Measurements from ENCODE around the gene GZMB.
"Not testable (repeated sequence)": the region's sequence is repeated elsewhere in the genome, so short reads cannot be mapped to it uniquely, and the experiment has no call there.

The GZMB gene

GRCh38 chr14:24630872-24631477 is 3.0 kb downstream of the GZMB start:
- DNase-seq, result peak; percentile 15

DNA sequence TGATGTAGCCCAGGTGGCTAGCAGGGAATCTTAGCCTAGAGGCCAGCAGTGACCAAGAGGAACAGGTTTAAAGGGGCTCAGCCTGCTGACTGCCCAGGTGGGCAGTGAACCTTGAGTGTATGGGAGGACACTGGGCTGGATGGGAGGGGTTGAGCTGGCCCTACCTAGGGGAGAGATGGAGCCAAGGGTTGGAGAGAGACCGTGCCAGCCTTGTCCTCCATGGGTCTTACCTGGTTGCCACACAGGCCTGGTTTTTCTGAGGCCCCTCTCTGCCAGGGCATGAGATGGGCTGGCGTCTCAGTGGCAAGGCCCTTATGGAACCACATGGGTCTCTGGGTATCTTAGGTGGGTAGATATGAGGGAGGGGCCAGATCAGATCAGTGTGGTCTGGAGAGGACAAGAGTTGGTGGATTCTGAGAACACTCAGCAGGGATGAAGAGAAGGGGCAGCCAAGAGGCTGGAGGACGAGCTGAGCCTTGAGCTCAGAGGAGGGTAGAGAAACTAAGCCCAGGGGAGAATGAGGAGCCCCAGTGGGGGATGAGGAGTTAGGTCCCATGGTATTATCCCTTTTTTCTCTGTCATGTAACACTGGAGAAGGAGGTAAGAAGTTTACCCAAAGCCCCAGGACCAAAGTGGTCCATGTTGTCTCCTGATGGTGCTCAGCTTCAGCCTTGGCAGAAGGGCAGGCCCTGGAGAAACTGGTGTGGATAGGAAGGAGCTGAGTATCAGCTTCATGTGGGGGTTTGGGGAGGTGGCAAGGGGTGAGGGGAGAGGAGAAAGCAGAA is 3.7 kb downstream of the GZMB start:
- no peak for DNase-seq

DNA sequence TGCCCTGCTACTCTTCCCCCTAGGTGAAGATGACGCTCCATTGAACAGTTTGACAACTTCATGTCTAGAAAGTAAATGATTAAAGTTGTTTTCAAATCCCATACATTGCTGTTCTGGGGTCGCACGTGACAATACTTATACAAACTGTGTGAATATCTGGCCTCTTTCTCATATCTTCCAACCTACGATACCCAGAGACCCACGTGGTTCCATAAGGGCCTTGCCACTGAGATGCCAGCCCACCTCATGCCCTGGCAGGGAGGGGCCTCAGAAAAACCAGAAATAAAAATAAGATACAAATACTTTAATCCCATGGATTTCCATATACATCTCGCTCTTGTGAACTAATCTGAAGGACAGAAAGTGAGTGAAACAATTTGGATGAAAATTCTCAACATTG is 4.5 kb downstream of the GZMB start:
- DNase-seq, result no peak

DNA sequence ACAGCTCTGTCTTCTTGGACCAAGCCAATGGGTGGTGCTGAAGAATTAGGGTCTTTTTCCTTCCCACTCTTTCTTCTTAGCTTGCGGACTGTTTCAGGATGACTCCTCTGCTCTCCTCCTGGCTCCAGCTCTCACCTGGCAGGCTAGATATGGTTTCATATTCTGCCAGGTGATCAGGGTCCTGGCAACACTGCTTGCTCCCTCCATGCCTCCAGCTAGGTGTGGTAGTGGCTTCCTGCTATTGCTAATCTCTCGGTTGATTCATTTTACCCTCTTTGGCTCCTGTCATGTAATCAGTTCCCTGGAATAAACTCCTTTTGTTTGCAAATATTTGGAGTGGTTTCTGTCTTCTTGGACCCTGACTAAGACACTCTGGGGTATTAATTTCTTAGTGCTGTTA is 20.2 kb downstream of the GZMB start:
- DNase-seq, result no peak

GRCh38 chr14:24613241-24613640 is 20.7 kb downstream of the GZMB start:
- DNase-seq, result no peak

DNA sequence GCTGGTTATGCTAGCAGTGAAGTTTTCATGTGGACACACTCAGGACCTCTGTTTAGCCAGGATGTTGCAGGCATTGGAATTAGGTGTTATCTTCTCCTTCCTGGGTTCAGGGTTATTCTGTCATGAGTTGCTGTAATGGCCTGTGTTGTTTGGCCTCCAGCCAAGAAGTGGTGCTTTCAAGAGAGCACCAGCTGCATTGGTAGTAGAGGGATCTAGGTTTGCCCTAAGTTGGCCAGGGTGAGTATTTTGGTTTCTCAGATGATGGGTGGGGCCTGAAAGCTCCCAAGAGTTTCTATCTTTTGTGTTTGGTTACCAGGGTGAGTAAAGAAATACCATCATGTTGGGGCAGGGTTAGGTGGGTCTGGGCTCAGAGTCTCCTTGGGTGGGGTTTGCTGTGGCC is 21.8 kb downstream of the GZMB start:
- DNase-seq, result no peak

DNA sequence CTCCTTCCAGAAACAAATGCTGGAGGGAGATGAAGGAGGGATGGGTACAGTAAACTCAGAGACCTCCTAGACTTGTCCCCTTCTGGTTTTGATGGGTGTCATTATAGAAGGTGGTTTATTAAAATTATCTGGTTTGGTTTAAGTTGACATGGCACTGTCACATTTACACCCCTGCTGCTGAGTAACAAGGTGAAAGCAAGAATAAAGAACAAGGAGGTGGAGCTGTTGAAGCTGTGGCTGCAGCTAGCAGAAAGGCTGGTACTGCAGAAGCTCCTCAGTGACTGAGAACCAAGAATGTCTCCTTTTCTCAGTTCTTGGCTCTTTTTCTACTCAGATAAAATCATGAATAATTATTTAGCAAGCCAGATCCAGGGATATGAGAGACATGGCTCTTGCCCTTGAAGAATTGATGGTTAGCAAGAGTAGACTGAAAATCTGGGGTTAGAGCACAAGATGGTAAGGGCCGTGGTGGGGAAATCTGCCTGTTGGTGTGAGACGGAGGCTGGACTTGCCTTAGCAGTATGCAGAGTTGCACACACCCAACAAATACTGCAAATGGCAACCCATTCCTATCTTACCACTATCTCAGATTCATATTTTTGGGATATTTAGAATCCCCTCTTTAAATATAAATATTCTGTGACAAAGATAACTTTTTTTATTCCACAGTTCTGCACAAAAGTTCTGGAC is 24.2 kb downstream of the GZMB start, which contains the start of gene GZMH:
Gene GZMH (minus strand): TSS at position 31 of the 690 bp plus-strand sequence. CDS start 72 bp downstream, outside the sequence.
- DNase-seq, result no peak

DNA sequence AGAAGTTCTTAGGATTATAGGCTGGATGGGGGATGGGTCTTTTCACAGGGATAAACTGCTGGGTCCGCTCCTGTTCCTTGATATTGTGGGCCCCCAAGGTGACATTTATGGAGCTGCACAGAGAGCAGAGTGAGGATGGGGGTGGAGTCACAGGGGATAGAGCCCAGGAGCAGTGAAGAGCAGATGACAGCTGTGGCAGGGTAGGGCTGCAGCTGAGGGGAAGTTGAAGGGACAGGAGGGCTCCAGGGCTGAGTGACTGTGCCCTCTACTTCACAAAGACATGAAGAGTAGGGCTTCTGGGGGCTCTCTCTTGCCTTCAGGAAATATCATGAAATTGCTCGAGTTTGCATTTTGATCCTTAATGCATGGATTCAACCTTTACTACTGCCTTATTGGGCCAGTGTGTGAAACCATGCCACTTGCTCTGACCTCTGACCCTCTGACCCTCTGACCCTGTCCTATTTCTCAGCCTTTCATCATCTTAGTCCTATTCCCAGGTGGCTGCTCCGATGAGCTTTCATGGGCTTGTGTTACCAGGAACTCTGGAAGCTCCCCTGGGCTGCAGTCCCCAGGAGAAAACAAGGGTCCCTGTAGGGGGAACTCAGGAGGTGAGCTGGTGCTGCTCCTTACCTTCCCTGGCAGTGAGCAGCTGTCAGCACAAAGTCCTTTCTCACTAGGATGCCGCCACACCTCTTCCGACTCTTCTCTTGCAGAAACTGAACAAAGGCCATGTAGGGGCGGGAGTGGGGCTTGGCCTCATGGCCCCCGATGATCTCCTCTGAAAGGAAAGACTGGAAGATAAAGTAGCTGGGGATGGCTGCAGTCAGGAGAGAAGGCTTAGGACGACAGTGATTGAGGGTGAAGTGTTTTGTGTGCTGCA is 26.1 kb downstream of the GZMB start:
- no peak for DNase-seq

GRCh38 chr14:24607081-24607480 is 26.9 kb downstream of the GZMB start:
- DNase-seq, result no peak

DNA sequence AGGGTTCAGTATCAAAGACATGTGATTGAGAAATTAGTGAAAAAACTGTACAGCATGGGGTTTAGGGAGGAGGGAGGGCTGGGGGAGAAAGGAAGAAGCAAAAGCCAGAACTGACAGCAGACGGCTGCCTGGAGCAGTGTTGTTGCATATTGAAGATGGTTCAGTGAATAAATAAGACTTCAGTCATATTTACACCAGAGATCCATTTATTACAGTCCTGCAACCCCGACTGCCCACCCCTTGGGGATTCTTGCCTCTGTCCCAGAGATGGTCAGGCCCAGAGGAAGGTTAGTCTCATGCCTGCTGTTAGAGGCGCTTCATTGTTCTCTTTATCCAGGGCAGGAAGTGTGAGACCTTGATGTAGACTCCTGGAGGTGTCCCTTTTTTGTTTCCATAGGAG is 27.7 kb downstream of the GZMB start:
- DNase-seq, result no peak

DNA sequence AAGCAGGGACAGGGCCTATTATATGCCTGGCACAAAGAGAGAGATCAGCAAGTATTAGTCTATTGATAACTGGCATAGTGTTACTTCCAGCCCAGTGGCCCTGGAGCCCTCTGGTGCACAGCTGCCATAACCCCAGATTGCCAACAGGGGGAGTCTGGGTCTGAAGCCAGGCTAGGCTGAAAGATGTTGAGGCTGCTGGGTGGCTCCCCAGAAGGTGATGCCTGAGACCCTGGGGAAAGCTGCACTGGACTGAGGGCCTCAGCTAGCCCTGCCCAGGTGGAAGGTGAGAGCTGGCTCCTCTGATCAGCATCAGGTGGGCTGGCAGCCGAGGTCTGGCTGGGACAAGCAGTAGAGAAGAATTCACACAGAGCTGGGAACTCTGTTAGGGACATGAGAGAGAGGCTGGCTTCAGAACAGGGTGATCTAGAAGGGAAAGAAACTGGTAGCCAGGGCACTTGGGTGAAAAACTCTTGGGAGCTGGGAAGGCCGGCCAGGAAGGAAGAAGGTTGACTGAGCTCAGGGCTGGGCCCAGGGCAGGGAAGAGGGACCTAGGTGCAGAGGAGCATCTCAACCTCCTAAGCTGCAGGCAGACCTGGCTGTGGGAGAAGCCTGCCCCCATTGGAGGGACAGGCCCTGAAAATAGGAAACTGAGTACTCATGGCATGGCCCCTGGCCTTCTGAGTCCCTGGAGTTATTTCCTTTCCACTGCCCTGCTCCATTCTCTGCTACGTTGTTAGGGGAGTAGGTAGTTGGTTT is 28.4 kb downstream of the GZMB start:
- DNase-seq, result peak; percentile 33

GRCh38 chr14:24597403-24597802 is 36.6 kb downstream of the GZMB start:
- no peak for DNase-seq

DNA sequence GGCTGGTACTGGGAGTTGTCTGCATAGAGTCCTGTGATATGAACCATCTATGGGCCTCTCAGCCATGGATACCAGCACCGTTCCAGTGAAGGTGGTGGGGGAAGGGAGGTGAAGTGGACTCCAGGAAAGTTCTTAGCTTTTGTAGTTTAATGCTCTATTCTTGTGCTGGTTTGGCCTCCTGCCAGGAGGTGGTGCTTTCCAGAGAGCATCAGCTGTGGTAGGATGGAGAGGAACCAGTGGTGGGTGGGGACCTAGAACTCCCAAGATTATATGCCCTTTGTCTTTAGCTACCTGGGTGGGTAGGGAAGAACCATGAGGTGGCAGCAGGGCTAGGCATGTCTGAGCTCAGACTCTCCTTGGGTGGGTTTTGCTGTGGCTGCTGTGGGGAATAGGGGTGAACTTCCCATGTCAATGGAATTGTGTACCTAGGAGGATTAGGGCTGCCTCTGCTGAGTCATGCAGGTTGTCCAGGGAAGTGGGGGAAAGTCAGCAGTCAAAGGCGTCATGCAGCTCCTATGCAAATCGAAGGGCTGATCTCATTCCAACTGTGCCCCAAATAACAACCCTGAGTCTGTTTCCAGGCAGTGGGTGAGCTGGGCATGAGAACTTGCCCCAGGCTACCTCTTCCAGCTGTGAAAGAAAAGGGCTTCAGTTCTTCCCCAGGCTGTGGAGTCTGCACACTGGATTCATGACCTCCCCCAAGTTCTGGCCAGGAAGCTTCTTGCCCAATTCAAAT is 38.7 kb downstream of the GZMB start:
- DNase-seq, result no peak

DNA sequence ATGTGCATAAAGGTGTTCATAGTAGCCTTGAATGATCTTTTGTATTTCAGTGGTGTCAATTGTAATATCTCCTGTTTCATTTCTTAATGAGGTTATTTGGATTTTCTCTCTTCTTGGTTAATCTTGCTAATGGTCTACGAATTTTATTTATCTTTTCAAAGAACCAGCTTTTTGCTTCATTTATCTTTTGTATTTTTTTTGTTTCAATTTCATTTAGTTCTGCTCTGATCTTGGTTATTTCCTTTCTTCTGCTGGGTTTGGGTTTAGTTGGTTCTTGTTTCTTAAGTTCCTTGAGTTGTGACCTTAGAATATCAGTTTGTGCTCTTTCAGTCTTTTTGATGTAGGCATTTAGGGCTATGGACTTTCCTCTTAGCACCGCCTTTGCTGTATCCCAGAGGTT is 43.0 kb downstream of the GZMB start:
- not testable (repeated sequence) for DNase-seq

- DNase-seq, result not testable (repeated sequence)
Observed at GRCh38 chr14:24584402-24584801, 49.6 kb downstream of the GZMB start.

Measured in EL (cell line).